NCI-H1930 (cell line): ENCODE measurements around the gene ZNF664.

Source experiments
- DNase-seq, 2 experiments: peaks; one replicate each; lab custom pipeline; 2025; lab: John Stamatoyannopoulos, UW

Gene ZNF664

DNA sequence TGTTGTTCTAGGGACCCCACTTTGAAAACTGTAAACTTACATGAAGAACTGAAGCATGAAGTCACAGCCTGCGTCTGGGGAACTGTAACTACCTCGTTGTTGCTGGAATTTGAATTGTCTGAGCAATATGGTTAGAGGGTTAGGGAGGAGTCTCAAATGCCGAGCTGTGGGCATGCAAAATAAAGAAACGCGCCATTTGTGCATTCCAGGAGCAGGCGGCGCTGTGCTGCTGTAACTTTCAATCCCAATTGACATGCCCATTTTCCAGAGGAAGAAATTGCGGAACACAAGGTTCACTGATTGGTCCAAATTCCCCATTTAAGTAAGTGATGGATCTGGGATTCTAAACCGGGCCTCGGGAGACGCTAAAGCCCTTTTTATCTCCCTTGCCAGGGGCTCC lies 61.3 kb downstream of the ZNF664 start:
- no peak for DNase-seq

DNA sequence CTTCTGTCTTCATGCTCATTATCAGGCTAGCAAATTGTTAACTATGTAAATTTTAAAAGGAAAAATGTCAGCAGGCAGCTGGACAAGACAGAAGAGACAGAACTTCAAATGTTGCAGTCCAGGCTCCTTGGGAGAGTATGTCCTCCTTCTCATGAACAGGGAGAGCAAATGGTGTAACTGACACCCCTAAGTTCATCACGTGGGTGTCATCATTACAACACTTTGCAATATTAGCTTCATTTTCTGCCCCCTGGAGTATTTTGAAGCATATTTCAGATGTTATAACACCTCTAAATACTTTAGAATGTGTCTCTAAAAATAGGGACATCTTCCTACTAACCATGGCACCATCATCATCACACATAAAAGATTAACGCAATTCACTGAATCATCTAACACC lies 62.1 kb downstream of the ZNF664 start:
- no peak for DNase-seq

GRCh38 chr12:124036171-124036598 lies 63.2 kb downstream of the ZNF664 start:
- no peak for DNase-seq

- peak in 1 of 2 experiments; percentile 33 for DNase-seq
Observed at GRCh38 chr12:124036657-124037109, 63.7 kb downstream of the ZNF664 start.

DNA sequence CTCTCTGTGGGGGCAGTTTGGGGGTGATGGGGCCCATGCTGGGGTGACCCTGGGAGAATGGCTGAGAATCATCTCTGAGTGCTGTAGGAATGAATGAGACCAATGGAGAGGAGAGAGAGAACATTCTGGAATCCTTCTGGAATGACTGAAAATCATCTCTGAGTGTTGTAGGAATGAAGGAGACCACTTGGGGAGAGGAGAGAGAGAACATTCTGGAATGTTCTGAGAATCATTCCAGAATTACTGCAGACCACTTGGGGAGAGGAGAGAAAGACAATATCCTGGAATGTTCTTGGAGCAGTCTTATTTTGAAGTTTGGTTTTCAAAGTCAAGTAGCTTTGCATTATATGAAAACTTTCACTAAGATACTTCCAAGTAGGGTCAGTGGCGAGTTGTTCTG lies 64.3 kb downstream of the ZNF664 start:
- no peak for DNase-seq

GRCh38 chr12:124039276-124039675 lies 66.3 kb downstream of the ZNF664 start:
- no peak for DNase-seq

DNA sequence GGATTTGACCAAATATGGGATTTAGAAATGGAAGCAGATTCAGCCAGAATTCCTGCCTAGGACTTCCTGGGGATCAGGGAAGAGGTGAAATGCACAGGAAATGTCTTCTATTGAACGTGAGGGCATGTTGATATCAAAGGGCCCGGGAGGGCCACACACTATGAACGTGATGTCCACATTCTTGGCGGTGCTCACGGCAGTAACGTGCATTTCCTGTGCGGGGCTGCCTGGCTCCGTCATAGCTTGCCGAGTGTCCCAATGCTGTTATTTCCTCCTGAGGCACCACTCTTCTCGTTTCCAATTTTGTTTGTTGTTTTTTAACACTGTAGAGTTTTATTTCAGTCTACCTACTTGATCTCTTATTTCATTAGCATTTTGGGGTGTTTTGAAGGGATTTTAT lies 67.3 kb downstream of the ZNF664 start:
- no peak for DNase-seq

- no peak for DNase-seq
Observed at GRCh38 chr12:124040737-124041136, 67.7 kb downstream of the ZNF664 start.

DNA sequence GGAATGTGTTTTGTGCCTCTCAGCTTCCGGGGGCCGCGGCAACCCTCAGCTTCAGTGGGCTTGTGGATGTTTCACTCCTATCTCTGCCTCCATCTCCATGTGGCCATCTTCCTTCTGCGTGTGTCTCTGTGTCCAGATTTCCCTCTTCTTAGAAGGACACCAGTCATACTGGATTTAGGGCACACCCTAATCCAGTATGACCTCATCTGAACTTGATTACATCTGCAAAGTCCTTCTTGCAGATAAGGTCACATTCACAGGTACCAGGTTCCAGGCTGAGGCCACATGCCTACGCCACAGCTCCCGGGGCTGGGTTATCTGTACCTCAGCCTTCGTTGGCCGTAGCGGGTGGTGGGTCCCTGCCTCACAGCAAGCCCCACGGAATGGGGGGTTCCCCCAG lies 68.9 kb downstream of the ZNF664 start:
- DNase-seq = no peak

GRCh38 chr12:124044021-124044420 lies 71.0 kb downstream of the ZNF664 start:
- no peak for DNase-seq

DNA sequence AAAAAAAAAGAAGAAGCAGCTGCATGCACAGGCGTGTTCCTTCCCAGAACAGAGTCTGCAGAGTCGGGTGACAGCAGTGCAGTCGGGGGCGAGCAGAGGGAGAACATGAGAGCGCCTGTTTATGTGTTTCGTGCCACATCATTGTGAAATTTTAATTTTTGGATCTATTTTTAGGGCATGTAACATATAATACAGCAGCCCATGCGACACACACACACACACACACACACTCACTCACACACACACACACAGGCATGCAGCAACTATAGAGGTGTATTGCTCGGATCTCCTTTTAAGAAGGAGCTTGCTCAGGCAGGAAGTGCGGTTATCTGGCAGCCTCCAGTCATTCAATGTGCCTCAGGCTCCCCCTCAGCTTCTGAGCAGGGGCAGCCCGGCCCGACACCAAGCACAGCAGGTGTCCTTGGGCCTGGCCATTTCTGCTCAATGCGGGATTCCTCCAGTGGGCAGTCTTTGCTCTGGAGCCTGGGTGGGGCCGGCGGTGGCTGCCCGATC lies 71.8 kb downstream of the ZNF664 start:
- no peak for DNase-seq

- DNase-seq = no peak
Observed at GRCh38 chr12:124045671-124046455, 72.8 kb downstream of the ZNF664 start.

- no peak for DNase-seq
Observed at GRCh38 chr12:124046456-124046740, 73.4 kb downstream of the ZNF664 start.

GRCh38 chr12:124047045-124047566 lies 74.1 kb downstream of the ZNF664 start:
- no peak for DNase-seq

DNA sequence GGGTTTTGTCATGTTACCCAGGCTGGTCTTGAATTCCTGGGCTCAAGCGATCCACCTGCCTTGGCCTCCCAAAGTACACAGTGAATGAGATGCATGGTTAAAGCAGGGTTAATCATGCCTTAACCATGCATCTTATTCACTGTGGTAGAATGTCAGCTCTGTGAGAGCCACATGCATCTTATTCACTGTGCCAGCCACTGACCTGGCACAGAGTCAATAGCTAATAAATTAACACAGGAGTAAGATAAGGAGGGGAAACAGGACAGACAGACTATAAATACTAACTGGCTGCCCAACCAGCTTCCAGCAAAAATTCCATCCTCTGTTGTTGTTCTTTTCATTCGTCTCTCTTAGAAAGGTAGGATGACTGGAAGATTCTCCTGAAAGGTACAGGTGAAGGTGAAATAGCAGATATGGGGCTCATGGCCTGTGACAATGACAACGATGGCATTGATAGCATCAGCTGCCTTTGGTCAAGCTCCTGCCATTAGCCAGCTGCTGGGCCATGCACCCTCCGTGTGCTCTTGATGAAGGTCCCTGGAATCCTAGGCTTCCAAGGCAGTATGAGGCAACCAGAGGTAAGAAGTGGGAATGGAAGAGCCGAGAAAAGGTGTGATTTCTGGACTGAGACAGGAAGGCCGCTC lies 76.6 kb downstream of the ZNF664 start:
- DNase-seq = no peak

- DNase-seq = peak in 1 of 2 experiments; percentile 21
Observed at GRCh38 chr12:124053851-124054250, 80.8 kb downstream of the ZNF664 start.

GRCh38 chr12:124055066-124055465 lies 82.1 kb downstream of the ZNF664 start:
- DNase-seq = no peak

- no peak for DNase-seq
Observed at GRCh38 chr12:124057691-124058090, 84.7 kb downstream of the ZNF664 start.

GRCh38 chr12:124059752-124060151 lies 86.7 kb downstream of the ZNF664 start:
- no peak for DNase-seq
